H1 (cell line): ENCODE results near the gene APLP2. TPM values are rescaled to one million over a fixed set of nuclear protein-coding genes. Genes with fewer than 3 reads are reported as not detected.

Experiments
- CTCF ChIA-PET: fragments of 300-600 bp; sonication (Branson Sonifier 250); formaldehyde crosslinking; loops from one replicate; lab custom pipeline; 2021; ENCODE audit not compliant: partially characterized antibody; lab: Charles Lee
- POLR2A ChIA-PET: fragments of 300-600 bp; sonication (Branson Sonifier 250); formaldehyde crosslinking; loops from one replicate; lab custom pipeline; 2021; ENCODE audit warnings: inconsistent platforms; ENCODE audit not compliant: partially characterized antibody; lab: Charles Lee
- DNase-seq, 2 experiments: peaks; one replicate each; pipeline versions ENCODE4 v3.0.0 to v3.0.0-alpha.2; 2010 to 2022; ENCODE audit warnings: low spot score in 2 of 2, low read depth in 1 of 2, mixed read lengths in 1 of 2
- FAIRE-seq: peaks from 2 replicates; lab custom pipeline; 2011; peaks lifted over from hg19 to GRCh38; lab: Jason Lieb, UNC
- H2AFZ ChIP-seq: 2 replicates; pipeline ENCODE4 v1.8.1; 2012; ENCODE audit warnings: low read length, inconsistent platforms
- H2AK5ac ChIP-seq: 2 replicates; pipeline ENCODE4 v1.6.1; 2013; ENCODE audit warnings: low read depth, low read length
- H2BK120ac ChIP-seq: replicated peaks from 2 replicates; pipeline ENCODE3; 2013; ENCODE audit warnings: low read depth, low read length, inconsistent platforms
- H2BK12ac ChIP-seq: 2 replicates; pipeline ENCODE4 v1.6.1; 2013; ENCODE audit warnings: low read depth, low read length
- H2BK15ac ChIP-seq: 2 replicates; pipeline ENCODE4 v1.6.1; 2013; ENCODE audit warnings: low read length
- H2BK20ac ChIP-seq: 2 replicates; pipeline ENCODE4 v1.6.1; 2013; ENCODE audit warnings: low read length
- H2BK5ac ChIP-seq: 2 replicates; pipeline ENCODE4 v1.6.1; 2013; ENCODE audit warnings: low read depth, low read length
- H3K14ac ChIP-seq: 2 replicates; pipeline ENCODE4 v1.6.1; 2013; ENCODE audit warnings: inconsistent platforms; ENCODE audit not compliant: insufficient read length
- H3K18ac ChIP-seq: 2 replicates; pipeline ENCODE4 v1.6.1; 2013; ENCODE audit warnings: low read length; ENCODE audit errors: extremely low read depth
- H3K23ac ChIP-seq: 2 replicates; pipeline ENCODE4 v1.6.1; 2013; ENCODE audit warnings: inconsistent platforms; ENCODE audit not compliant: insufficient read length
- H3K23me2 ChIP-seq: 2 replicates; pipeline ENCODE4 v1.6.1; 2013; ENCODE audit warnings: low read depth, low read length
- H3K27ac ChIP-seq: 2 replicates; pipeline ENCODE4 v1.6.1; 2011; ENCODE audit warnings: low read depth, low read length, inconsistent platforms
- H3K27me3 ChIP-seq, 4 experiments: replicated peaks in 1 of 4; 1 replicate in 1 of 4; 2 replicates in 3 of 4; pipeline versions ENCODE4 v1.6.1 to v1.8.1; 2011 to 2013; ENCODE audit warnings: low read length in 3 of 4, mild to moderate bottlenecking in 3 of 4, inconsistent platforms in 2 of 4, mixed read lengths in 2 of 4, moderate library complexity in 1 of 4; ENCODE audit not compliant: control insufficient read depth in 3 of 4, insufficient read depth in 3 of 4; ENCODE audit errors: extremely low read depth in 1 of 4
- H3K36me3 ChIP-seq, 4 experiments: 2 replicates each; pipeline versions ENCODE4 v1.6.1 to v1.8.1; 2011 to 2013; ENCODE audit warnings: mild to moderate bottlenecking in 4 of 4, low read length in 3 of 4, moderate library complexity in 2 of 4, control low read depth in 1 of 4, inconsistent platforms in 1 of 4; ENCODE audit not compliant: insufficient read depth in 4 of 4, control insufficient read depth in 2 of 4
- H3K4ac ChIP-seq: replicated peaks from 2 replicates; pipeline ENCODE3; 2013; ENCODE audit warnings: low read length, low read depth, mixed read lengths, inconsistent platforms; ENCODE audit not compliant: insufficient read length
- H3K4me1 ChIP-seq, 4 experiments: replicated peaks in 1 of 4; 1 replicate in 1 of 4; 2 replicates in 3 of 4; pipeline versions ENCODE4 v1.6.1 to v1.8.1; 2011 to 2013; ENCODE audit warnings: low read length in 3 of 4, inconsistent platforms in 2 of 4, mixed read lengths in 1 of 4; ENCODE audit not compliant: insufficient read depth in 4 of 4, control insufficient read depth in 3 of 4
- H3K4me2 ChIP-seq, 2 experiments: 2 replicates each; pipeline versions ENCODE4 v1.6.1 to v1.8.1; 2011 to 2013; ENCODE audit warnings: low read depth in 2 of 2, low read length in 2 of 2, control low read depth in 1 of 2, inconsistent platforms in 1 of 2, mild to moderate bottlenecking in 1 of 2; ENCODE audit not compliant: insufficient read depth in 1 of 2
- H3K4me3 ChIP-seq, 4 experiments: fragments of 200-600, 300-600 bp in 1 of 4; sonication (generic), shearing (Covaris generic), sonication (Bioruptor Twin) in 1 of 4; 2 replicates each; pipeline versions ENCODE4 v1.5.1 to v1.8.1; 2011 to 2016; ENCODE audit warnings: low read length in 4 of 4, low read depth in 3 of 4, control low read depth in 2 of 4, inconsistent platforms in 2 of 4, mild to moderate bottlenecking in 2 of 4, mixed read lengths in 1 of 4, moderate library complexity in 1 of 4; ENCODE audit not compliant: insufficient read depth in 2 of 4; ENCODE audit errors: extremely low read depth in 1 of 4
- H3K56ac ChIP-seq: replicated peaks from 2 replicates; pipeline ENCODE3; 2013; ENCODE audit warnings: low read depth, mild to moderate bottlenecking, mixed read lengths, low read length, inconsistent platforms; ENCODE audit not compliant: insufficient read length
- H3K79me1 ChIP-seq: 2 replicates; pipeline ENCODE4 v1.6.1; 2013; ENCODE audit warnings: low read depth, low read length, control low read depth
- H3K79me2 ChIP-seq, 2 experiments: 2 replicates each; pipeline versions ENCODE4 v1.6.1 to v1.8.1; 2012 to 2013; ENCODE audit warnings: low read length in 2 of 2, mild to moderate bottlenecking in 2 of 2, inconsistent platforms in 1 of 2; ENCODE audit not compliant: insufficient read depth in 2 of 2, control insufficient read depth in 1 of 2
- H3K9ac ChIP-seq, 4 experiments: replicated peaks in 1 of 4; 1 replicate in 1 of 4; 2 replicates in 3 of 4; pipeline versions ENCODE4 v1.6.1 to v1.8.1; 2011 to 2013; ENCODE audit warnings: low read depth in 3 of 4, low read length in 3 of 4, control low read depth in 2 of 4, mild to moderate bottlenecking in 2 of 4, moderate library complexity in 2 of 4, inconsistent platforms in 1 of 4; ENCODE audit errors: extremely low read depth in 1 of 4
- H3K9me3 ChIP-seq, 2 experiments: 2 replicates each; pipeline versions ENCODE4 v1.6.1 to v1.8.1; 2012 to 2013; ENCODE audit warnings: mild to moderate bottlenecking in 2 of 2, moderate library complexity in 2 of 2, control low read depth in 1 of 2, inconsistent platforms in 1 of 2, low read depth in 1 of 2, low read length in 1 of 2, mixed read lengths in 1 of 2; ENCODE audit not compliant: insufficient read depth in 2 of 2
- H4K20me1 ChIP-seq, 2 experiments: replicated peaks in 1 of 2; 2 replicates each; pipeline versions ENCODE3 to v1.8.1; 2011 to 2013; ENCODE audit warnings: inconsistent platforms in 2 of 2, low read length in 2 of 2, mild to moderate bottlenecking in 1 of 2; ENCODE audit not compliant: insufficient read depth in 2 of 2, control insufficient read depth in 1 of 2
- H4K5ac ChIP-seq: 2 replicates; pipeline ENCODE4 v1.6.1; 2013; ENCODE audit warnings: low read length, low read depth, mixed read lengths, inconsistent platforms; ENCODE audit not compliant: insufficient read length
- H4K8ac ChIP-seq: 2 replicates; pipeline ENCODE4 v1.8.0; 2013; ENCODE audit warnings: mild to moderate bottlenecking, moderate library complexity, low read length, inconsistent platforms; ENCODE audit not compliant: insufficient read depth; ENCODE audit errors: extremely low read depth
- H4K91ac ChIP-seq: replicated peaks from 2 replicates; pipeline ENCODE3; 2013; ENCODE audit warnings: low read length, mixed read lengths, inconsistent platforms; ENCODE audit not compliant: insufficient read length
- CBX8 ChIP-seq: fragments of 300-800, 300-1000 bp; sonication (generic); IDR thresholded peaks from 2 replicates; pipeline ENCODE4 v1.7.1; 2016; ENCODE audit warnings: low read depth, low read length, borderline replicate concordance
- CHD1 ChIP-seq: IDR thresholded peaks from 2 replicates; pipeline ENCODE4 v1.6.1; 2012; ENCODE audit warnings: low read depth, low read length, improper control_type of control experiment
- HDAC2 ChIP-seq, 2 experiments: fragments of 300-600 bp in 1 of 2; sonication (generic) in 1 of 2; IDR thresholded peaks; 2 replicates each; pipeline ENCODE4 v1.6.1; 2011 to 2012; ENCODE audit warnings: low read depth in 2 of 2, low read length in 2 of 2, mild to moderate bottlenecking in 2 of 2, moderate library complexity in 2 of 2, borderline replicate concordance in 1 of 2, inconsistent platforms in 1 of 2
- JUN ChIP-seq: IDR thresholded peaks from 2 replicates; pipeline ENCODE4 v1.6.1; 2011; ENCODE audit warnings: low read depth, mild to moderate bottlenecking, improper control_type of control experiment, low read length
- JUND ChIP-seq: IDR thresholded peaks from 2 replicates; pipeline ENCODE4 v1.6.1; 2011; ENCODE audit warnings: mild to moderate bottlenecking, improper control_type of control experiment, low read length
- RBBP5 ChIP-seq: IDR thresholded peaks from 2 replicates; pipeline ENCODE4 v1.7.1; 2012; ENCODE audit warnings: low read depth, mild to moderate bottlenecking, inconsistent platforms, low read length, moderate library complexity, borderline replicate concordance
- RFX5 ChIP-seq: IDR thresholded peaks from 2 replicates; pipeline ENCODE4 v1.6.1; 2011; ENCODE audit warnings: low read depth, low read length, improper control_type of control experiment, borderline replicate concordance
- TEAD4 ChIP-seq: IDR thresholded peaks from 2 replicates; pipeline ENCODE4 v1.6.1; 2012; ENCODE audit warnings: low read depth, low read length, inconsistent platforms, mixed read lengths
- WGBS, 2 experiments: shearing (Covaris generic) in 1 of 2; methylation state at CpG; one replicate each; pipeline versions ENCODE4 v1.1.6 to v1.1.7; 2013 to 2015; ENCODE audit warnings: low lambda C conversion rate in 2 of 2, mixed read lengths in 2 of 2, inconsistent platforms in 1 of 2, low coverage in 1 of 2, missing lambda C conversion rate in 1 of 2; ENCODE audit not compliant: insufficient replicate concordance in 2 of 2, insufficient coverage in 1 of 2, insufficient read length in 1 of 2; ENCODE audit errors: extremely low coverage in 1 of 2, missing lambda C conversion rate in 1 of 2; 5-methylcytosine and 5-hydroxymethylcytosine counted together
- polyA plus RNA-seq, 7 experiments: library from polyadenylated mRNA; depleted of rRNA in 3 of 7; stranded (reverse) in 5 of 7; unstranded in 2 of 7; fragments of >200 nt in 5 of 7; fragments of 200-250 nt in 2 of 7; gene quantifications; 1 replicate in 5 of 7; 2 replicates in 1 of 7; 4 replicates in 1 of 7; pipeline versions ENCODE4 v1.2.1 to v1.2.3, GENCODE V29; 2011 to 2013; ENCODE audit warnings: missing spikeins in 2 of 7, mixed read lengths in 2 of 7
- total RNA-seq: library from RNA; stranded (reverse); fragmentation: NEBNext Ultra II Directional; extraction: Animal tissue kit (Norgen Biotek cat#: 25700); gene quantifications from 2 replicates; pipeline ENCODE4 v1.2.1, GENCODE V29; 2021

APLP2 gene
- total and polyA plus RNA-seq, 2 of the 8 experiments (the other 6 are each of a cell fraction or from before 2014, with no cell fraction given) = 222 to 315 TPM

- Histone ChIP-seq H4K8ac (no peak overlapping the region), H3K4me1 (peaks cover 0 to 6% (median 2%) of the 10 kb centered on the region in 4 experiments; a peak in 3 of 7 replicates), H2AK5ac (no peak overlapping the region), H3K4ac (no peak overlapping the region), H3K56ac (no peak overlapping the region), H2BK120ac (no peak overlapping the region), H2BK20ac (no peak overlapping the region), H3K27ac (no peak overlapping the region), H4K20me1 (peaks cover 1 to 9% of the 10 kb centered on the region in 2 experiments), H3K9me3 (no peaks in the 10 kb centered on the region), H3K18ac (no peak overlapping the region), H3K23ac (no peak overlapping the region), H3K14ac (no peak overlapping the region), H3K9ac (no peak overlapping the region), H2BK12ac (no peak overlapping the region), H3K36me3 (no peaks in the 10 kb centered on the region), H3K79me1 (peaks cover 7% of the 10 kb centered on the region), H3K27me3 (no peaks in the 10 kb centered on the region), H2BK15ac (no peak overlapping the region), H3K4me2 (no peak overlapping the region), H4K91ac (no peak overlapping the region), H3K79me2 (peaks cover 8 to 97% of the 10 kb centered on the region in 2 experiments; a peak in 3 of 4 replicates), H3K23me2 (no peaks in the 10 kb centered on the region; the same call in 1 of the 2 replicates), H2AFZ (no peak overlapping the region), H2BK5ac (no peak overlapping the region), H3K4me3 (no peak overlapping the region), H4K5ac (no peak overlapping the region)
- DNase-seq = no peak
- ChIA-PET POLR2A (no interaction called here), CTCF (no interaction called here)
- TF ChIP-seq CHD1 (no peak), TEAD4 (no peak), RBBP5 (no peak), CBX8 (no peak), JUN (no peak), RFX5 (no peak), HDAC2 (IDR thresholded peaks at IDR 0.05; ENCODE audit: borderline replicate concordance in 1 of 2, low read depth in 2 of 2, low read length in 2 of 2) (no peak), JUND (no peak)
- no peak for FAIRE-seq
- 77% methylated on average over 2 of the region's 2 CpGs; no CpG with 5 or more reads in 1 of the 2 experiments for WGBS, 2 experiments
Measured at GRCh38 chr11:130099356-130099755, 29.7 kb downstream of the APLP2 start.
